ENCODE results near the gene SLC30A7. TPM values are rescaled to one million over a fixed set of nuclear protein-coding genes. Genes with fewer than 3 reads are reported as not detected.
A peak's percentile ranks its signal among the peaks of the same experiment; 100 is the strongest.

The SLC30A7 gene
- total and polyA plus RNA-seq, 2 of the 13 experiments (the other 11 are each of a cell fraction or from before 2014, with no cell fraction given), result 8.3 to 40.8 TPM

DNA sequence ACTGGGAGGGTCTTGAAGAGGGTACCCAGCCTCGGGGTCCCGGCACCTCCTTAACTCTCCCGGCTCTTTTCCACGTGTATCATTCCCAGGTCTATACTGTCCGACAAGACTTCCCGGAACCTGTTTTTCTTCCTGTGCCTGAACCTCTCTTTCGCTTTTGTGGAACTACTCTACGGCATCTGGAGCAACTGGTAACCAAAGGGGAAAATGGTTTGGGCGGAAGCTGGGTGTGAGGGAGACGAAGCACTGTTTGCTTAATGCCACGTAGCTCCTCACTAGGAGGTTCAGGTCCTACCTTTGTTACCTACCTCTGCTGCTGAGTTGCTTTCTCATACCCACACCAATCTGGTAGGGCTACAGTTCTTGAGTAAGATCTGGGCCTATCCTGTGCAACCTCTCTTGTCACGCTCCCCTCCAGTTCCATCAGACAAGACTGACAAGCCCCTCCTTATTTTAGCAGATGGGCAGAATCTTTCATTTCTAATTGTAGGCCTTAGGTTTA, 642 bp downstream of the SLC30A7 start (continued):
- TF ChIP-seq KLF16 (CRISPR knock-in tag; IDR thresholded peaks at IDR 0.05) (no peak), ZNF543 (CRISPR knock-in tag; IDR thresholded peaks at IDR 0.05) (no peak), ZNF501 (CRISPR knock-in tag; IDR thresholded peaks at IDR 0.05) (peak; percentile 16; the same call in 1 of the 2 replicates), ZZZ3 (CRISPR knock-in tag; IDR thresholded peaks at IDR 0.05; ENCODE audit: borderline replicate concordance) (no peak), ZEB1 (IDR thresholded peaks at IDR 0.05; ENCODE audit: insufficient replicate concordance, low read depth) (peak; percentile 66), ZNF790 (CRISPR knock-in tag; IDR thresholded peaks at IDR 0.05; ENCODE audit: borderline replicate concordance) (no peak), ZNF724P (CRISPR knock-in tag; IDR thresholded peaks at IDR 0.05; ENCODE audit: borderline replicate concordance) (no peak), CENPBD1 (CRISPR knock-in tag; IDR thresholded peaks at IDR 0.05; ENCODE audit: borderline replicate concordance, low read depth) (no peak), PHB2 (IDR thresholded peaks at IDR 0.05; ENCODE audit: partially characterized antibody) (no peak), ZNF878 (CRISPR knock-in tag; IDR thresholded peaks at IDR 0.05) (peak; percentile 49; the same call in 1 of the 2 replicates), ETV6 (CRISPR knock-in tag; conservative IDR thresholded peaks at IDR 0.05) (no peak), ZNF619 (CRISPR knock-in tag; IDR thresholded peaks at IDR 0.05) (no peak), KMT2B (CRISPR knock-in tag; IDR thresholded peaks at IDR 0.05) (peak; percentile 10; the same call in 1 of the 2 replicates), FOXC1 (CRISPR knock-in tag; IDR thresholded peaks at IDR 0.05; ENCODE audit: borderline replicate concordance) (peak; percentile 54; the same call in 1 of the 2 replicates), EEA1 (CRISPR knock-in tag; IDR thresholded peaks at IDR 0.05; ENCODE audit: borderline replicate concordance) (no peak), ZNF468 (CRISPR knock-in tag; IDR thresholded peaks at IDR 0.05) (0 out of 2 replicates have a peak, but pooled peaks have one; percentile 0), ZFX (CRISPR knock-in tag; IDR thresholded peaks at IDR 0.05; ENCODE audit: low read depth) (peak; percentile 42), TARDBP (CRISPR knock-in tag; IDR thresholded peaks at IDR 0.05) (peak; percentile 28; the same call in 1 of the 2 replicates), POLR2A (IDR thresholded peaks at IDR 0.05; ENCODE audit: insufficient read depth in 1 of 2, low read depth in 2 of 2, low read length in 2 of 2) (peak in 1 of 2 experiments; percentile 85; a peak in 2 of 4 replicates), MED1 (CRISPR knock-in tag; IDR thresholded peaks at IDR 0.05) (no peak), THYN1 (CRISPR knock-in tag; IDR thresholded peaks at IDR 0.05; ENCODE audit: borderline replicate concordance, low read depth) (0 out of 2 replicates have a peak, but pooled peaks have one; percentile 51), ZNF709 (CRISPR knock-in tag; IDR thresholded peaks at IDR 0.05) (no peak), ZNF138 (CRISPR knock-in tag; IDR thresholded peaks at IDR 0.05; ENCODE audit: low read depth) (no peak), ZNF713 (CRISPR knock-in tag; IDR thresholded peaks at IDR 0.05) (no peak), ZNF546 (CRISPR knock-in tag; conservative IDR thresholded peaks at IDR 0.05) (0 out of 2 replicates have a peak, but pooled peaks have one; percentile 11)
- TF ChIP-seq, protein P1, sequence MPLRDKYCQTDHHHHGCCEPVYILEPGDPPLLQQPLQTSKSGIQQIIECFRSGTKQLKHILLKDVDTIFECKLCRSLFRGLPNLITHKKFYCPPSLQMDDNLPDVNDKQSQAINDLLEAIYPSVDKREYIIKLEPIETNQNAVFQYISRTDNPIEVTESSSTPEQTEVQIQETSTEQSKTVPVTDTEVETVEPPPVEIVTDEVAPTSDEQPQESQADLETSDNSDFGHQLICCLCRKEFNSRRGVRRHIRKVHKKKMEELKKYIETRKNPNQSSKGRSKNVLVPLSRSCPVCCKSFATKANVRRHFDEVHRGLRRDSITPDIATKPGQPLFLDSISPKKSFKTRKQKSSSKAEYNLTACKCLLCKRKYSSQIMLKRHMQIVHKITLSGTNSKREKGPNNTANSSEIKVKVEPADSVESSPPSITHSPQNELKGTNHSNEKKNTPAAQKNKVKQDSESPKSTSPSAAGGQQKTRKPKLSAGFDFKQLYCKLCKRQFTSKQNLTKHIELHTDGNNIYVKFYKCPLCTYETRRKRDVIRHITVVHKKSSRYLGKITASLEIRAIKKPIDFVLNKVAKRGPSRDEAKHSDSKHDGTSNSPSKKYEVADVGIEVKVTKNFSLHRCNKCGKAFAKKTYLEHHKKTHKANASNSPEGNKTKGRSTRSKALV (CRISPR knock-in tag; IDR thresholded peaks at IDR 0.05), result no peak
- TF ChIP-seq, protein P2, sequence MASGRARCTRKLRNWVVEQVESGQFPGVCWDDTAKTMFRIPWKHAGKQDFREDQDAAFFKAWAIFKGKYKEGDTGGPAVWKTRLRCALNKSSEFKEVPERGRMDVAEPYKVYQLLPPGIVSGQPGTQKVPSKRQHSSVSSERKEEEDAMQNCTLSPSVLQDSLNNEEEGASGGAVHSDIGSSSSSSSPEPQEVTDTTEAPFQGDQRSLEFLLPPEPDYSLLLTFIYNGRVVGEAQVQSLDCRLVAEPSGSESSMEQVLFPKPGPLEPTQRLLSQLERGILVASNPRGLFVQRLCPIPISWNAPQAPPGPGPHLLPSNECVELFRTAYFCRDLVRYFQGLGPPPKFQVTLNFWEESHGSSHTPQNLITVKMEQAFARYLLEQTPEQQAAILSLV (CRISPR knock-in tag; IDR thresholded peaks at IDR 0.05; ENCODE audit: borderline replicate concordance), result no peak
